Stimulated activated CD8-positive, alpha-beta memory T cell treated with anti-CD3 and anti-CD28 coated beads, Interleukin-4, amount 100 ng/mL, for 1 hour (primary cell): ENCODE results near the gene SLC25A20.

Source experiments
- DNase-seq, 2 donors: peaks; one replicate each; pipeline ENCODE4 v3.0.0-alpha.2; 2020; ENCODE audit warnings: low read depth in 2 of 2, low spot score in 1 of 2

The SLC25A20 gene

GRCh38 chr3:48897460-48898376 lies 964 bp downstream of the SLC25A20 start:
- no peak for DNase-seq

- DNase-seq, result no peak
These were observed 1.7 kb downstream of the SLC25A20 start for GRCh38 chr3:48896936-48897335.

- DNase-seq, result no peak
These were observed 4.2 kb downstream of the SLC25A20 start for GRCh38 chr3:48894516-48894915.

DNA sequence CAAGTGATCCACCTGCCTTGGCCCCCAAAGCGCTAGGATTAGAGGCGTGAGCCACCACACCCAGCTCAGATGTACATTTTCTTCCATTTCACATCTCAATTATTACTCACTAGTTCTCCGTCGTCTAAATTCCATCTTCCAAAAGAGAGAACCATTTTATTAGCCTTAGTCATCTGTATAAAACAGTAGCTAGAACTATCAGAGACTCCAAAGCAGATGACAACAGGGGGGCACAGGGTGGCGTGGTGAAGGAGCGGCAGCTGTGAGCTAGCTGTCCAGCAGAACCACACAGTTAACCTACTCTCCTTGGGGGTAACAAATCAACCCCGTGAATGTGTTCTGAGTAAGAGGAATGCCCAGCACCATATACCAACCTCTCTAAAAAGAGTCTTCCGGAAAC lies 7.1 kb downstream of the SLC25A20 start:
- DNase-seq, result no peak

GRCh38 chr3:48885753-48886152 lies 12.9 kb downstream of the SLC25A20 start:
- no peak for DNase-seq

DNA sequence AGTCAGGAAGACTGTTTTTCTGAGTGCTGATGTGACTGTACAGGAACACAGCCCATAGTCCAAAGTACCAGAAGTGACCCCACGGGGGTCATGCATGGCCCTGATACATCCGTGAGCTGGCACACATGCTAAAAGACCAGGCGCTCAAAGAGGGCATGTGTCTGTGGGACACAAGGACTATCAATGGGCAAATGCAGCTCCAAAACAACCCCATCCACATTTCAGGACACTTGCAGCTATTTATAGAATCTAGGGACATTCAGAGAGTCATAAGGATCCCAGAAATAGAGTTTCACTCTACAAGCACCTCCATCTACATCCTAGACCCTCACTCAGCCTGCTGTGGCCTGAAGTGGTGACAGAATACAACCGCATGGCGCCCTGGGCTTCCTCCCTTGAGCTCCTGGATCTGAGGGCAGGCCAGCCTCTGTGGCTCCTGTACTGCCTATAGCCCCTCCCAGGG lies 17.0 kb downstream of the SLC25A20 start:
- no peak for DNase-seq

GRCh38 chr3:48881006-48881405 lies 17.7 kb downstream of the SLC25A20 start:
- no peak for DNase-seq

DNA sequence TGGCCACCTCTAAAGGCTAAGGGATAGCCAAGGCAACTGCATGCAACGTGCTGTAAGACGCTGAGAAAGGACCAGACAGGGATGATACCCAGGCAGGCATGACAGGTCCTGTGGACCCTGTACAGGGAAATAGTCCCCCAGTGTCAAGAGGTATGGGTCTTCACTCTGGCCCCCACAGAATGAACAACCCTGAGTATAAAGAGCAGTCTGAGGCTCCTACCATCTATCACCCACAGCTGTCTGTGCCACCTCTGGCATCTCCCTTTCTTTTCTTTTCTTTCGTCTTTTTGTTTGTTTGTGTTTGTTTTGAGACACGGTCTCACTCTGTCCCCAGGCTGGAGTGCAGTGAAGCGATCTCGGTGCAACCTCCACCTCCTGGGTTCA lies 18.7 kb downstream of the SLC25A20 start:
- DNase-seq, result no peak

GRCh38 chr3:48879307-48879993 lies 19.2 kb downstream of the SLC25A20 start:
- no peak for DNase-seq

DNA sequence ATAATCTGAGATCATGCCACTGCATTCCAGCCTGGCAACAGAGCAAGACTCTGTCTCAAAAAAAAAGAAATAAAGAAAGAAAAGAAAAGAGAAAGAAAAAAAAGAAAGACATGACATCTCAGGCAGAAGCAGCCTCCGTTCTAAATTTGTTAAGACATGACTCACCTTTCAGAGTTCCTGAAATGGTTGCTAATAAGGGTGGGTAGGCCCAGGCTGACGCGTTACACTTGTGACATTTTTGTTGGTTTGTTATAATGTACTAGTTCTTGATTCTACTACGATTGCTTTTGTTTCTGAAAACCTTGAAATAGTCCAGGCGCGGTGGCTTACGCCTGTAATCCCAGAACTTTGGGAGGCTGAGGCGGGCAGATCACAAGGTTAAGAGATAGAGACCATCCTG lies 21.0 kb downstream of the SLC25A20 start:
- DNase-seq, result no peak

GRCh38 chr3:48863122-48863521 lies 35.6 kb downstream of the SLC25A20 start:
- DNase-seq, result no peak

DNA sequence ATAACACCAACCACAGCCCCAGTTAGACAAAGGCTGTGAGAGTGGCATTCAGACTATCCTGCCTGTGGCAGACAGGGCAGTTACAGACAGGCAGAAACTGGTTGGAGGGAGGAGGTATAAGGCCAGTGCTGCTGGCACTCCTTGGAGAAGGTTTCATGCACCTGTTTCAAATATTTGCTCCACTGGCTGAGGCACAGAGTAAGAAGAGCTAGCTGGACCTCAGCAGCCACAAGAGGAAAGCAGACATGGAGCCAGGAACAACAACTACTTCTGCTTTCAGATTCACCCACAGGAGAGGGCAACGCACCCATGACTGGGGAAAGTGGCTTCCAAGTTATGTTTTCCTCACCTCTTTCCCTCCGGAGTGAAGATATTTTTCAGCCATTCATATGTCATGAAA lies 39.5 kb downstream of the SLC25A20 start:
- DNase-seq, result no peak

DNA sequence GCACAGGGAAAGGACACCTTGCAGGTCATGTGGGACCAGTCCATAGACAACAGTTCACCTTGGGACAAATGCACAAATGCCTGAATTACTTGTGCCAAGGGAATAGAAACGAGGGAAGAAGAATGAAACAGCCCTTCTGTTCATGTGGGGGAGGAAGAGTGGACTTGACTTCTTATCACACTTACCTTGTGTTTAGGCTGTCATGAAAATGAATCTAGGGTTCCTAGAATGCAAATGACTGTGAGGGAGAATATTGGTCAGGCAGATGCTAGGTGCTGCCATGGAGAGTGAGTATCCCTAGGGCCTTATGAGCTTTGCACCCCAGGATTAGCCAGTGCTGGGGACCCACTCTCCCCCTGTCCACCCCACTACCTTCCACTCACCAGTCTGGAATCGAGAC lies 40.0 kb downstream of the SLC25A20 start:
- no peak for DNase-seq

DNA sequence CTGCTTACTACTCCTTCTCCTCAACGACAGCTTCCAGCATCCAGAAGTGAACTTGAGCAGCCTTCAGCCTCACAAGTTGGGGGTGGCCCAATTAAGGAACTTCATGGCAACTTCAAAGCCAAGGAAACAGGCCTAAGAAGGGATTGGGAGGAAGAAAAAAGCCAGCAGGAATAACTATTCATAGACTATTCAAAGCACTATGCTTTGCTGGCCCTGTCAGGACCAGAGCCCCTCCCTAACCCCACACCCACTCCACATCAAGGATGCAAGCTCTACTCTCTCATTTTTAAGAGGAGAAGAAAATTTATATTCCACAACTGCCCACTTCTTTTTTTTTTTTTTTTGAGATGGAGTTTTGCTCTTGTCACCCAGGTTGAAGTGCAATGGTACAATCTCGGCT lies 41.0 kb downstream of the SLC25A20 start:
- DNase-seq, result no peak

GRCh38 chr3:48856469-48856868 lies 42.2 kb downstream of the SLC25A20 start:
- DNase-seq, result no peak

- DNase-seq, result no peak
These were observed 42.8 kb downstream of the SLC25A20 start for GRCh38 chr3:48855681-48856447.

GRCh38 chr3:48852151-48852550 lies 46.5 kb downstream of the SLC25A20 start:
- DNase-seq, result no peak

DNA sequence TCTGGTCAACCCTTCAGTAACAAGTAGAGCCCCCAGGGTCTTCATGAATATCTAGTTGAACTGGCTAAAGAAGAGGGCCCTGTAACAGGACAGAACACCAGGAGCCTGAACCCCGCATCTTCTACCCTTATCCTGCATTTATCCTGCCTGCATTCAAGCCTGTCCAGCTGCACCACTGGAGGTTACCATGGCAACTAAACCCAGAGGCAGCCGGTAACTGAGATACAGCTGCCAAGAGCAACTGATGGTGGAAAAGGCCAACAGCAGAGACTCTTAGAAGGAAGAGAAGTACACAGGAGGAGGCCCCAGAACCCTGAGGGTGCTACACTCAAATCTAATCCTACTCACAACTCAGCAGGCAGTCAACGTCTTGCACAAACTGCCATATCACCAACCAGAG lies 47.3 kb downstream of the SLC25A20 start:
- no peak for DNase-seq

DNA sequence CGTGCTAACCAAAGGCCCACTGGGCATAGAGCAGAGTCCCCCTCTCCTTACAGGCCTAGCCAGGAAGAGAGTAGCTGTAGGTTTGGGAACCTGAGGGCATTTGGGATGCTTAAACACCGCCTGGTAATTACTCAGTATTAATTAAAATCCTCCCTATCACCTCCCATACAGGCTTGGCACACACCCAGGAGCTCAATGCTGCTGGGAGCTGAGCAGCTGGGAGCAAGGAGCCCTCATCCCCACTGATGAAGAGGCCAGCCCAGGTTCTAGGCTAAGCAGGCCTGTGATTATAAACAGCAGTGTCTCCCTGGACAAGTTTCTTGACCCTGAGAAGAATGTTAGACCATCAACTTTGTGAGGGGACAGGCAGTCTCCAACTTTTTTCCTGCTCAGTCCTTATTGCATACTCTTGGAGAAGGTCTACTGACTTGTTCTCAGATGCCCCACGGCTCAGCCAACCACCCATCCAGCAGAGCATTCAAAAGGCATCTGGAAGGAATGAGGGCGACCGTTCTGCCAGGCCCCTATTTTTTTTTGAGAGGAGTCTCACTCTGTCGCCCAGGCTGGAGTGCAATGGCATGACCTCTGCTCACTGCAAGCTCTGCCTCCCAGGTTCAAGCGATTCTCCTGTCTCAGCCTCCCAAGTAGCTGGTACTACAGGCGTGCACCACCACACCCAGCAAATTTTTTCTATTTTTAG lies 49.7 kb downstream of the SLC25A20 start:
- DNase-seq, result no peak

- DNase-seq, result peak; percentile 51 to 70
These were observed 50.9 kb downstream of the SLC25A20 start, which contains the start of gene PRKAR2A for GRCh38 chr3:48847504-48848423. PRKAR2A (minus strand) TSS chr3:48847874; CDS start chr3:48847596, 278 bp downstream.
